HG02763 (cell line): ENCODE data around the gene PALLD.

Experiments
- ATAC-seq: cut with Tn5 transposase; IDR thresholded peaks from one replicate; pipeline ENCODE4 v1.9.1; 2021; ENCODE audit warnings: mild to moderate bottlenecking, moderate library complexity; ENCODE audit not compliant: unreplicated experiment

PALLD gene

GRCh38 chr4:168659741-168660465 is 163.1 kb downstream of the PALLD start:
- no peak for ATAC-seq

GRCh38 chr4:168662297-168662984 is 165.6 kb downstream of the PALLD start:
- no peak for ATAC-seq

GRCh38 chr4:168664242-168664891 is 167.5 kb downstream of the PALLD start:
- ATAC-seq, result no peak

GRCh38 chr4:168666531-168666930 is 169.7 kb downstream of the PALLD start:
- no peak for ATAC-seq

GRCh38 chr4:168667376-168667775 is 170.5 kb downstream of the PALLD start:
- ATAC-seq, result no peak

GRCh38 chr4:168667921-168668320 is 171.1 kb downstream of the PALLD start:
- ATAC-seq, result no peak

GRCh38 chr4:168673476-168673875 is 176.6 kb downstream of the PALLD start:
- no peak for ATAC-seq

- ATAC-seq, result no peak
Observed at GRCh38 chr4:168674077-168674747, 177.4 kb downstream of the PALLD start.

- no peak for ATAC-seq
Observed at GRCh38 chr4:168674866-168675265, 178.0 kb downstream of the PALLD start.

GRCh38 chr4:168677063-168677462 is 180.2 kb downstream of the PALLD start:
- ATAC-seq, result no peak

GRCh38 chr4:168677879-168678278 is 181.0 kb downstream of the PALLD start:
- no peak for ATAC-seq

GRCh38 chr4:168678751-168679366 is 182.0 kb downstream of the PALLD start:
- no peak for ATAC-seq

- ATAC-seq, result no peak
Observed at GRCh38 chr4:168679397-168679796, 182.5 kb downstream of the PALLD start.

GRCh38 chr4:168679819-168680218 is 183.0 kb downstream of the PALLD start:
- ATAC-seq, result no peak

- ATAC-seq, result no peak
Observed at GRCh38 chr4:168682898-168683500, 186.1 kb downstream of the PALLD start.

- no peak for ATAC-seq
Observed at GRCh38 chr4:168683595-168683994, 186.7 kb downstream of the PALLD start.

- ATAC-seq, result peak; percentile 88
Observed at GRCh38 chr4:168685136-168685809, 188.4 kb downstream of the PALLD start.

- ATAC-seq, result no peak
Observed at GRCh38 chr4:168688584-168688983, 191.7 kb downstream of the PALLD start.

- no peak for ATAC-seq
Observed at GRCh38 chr4:168689791-168690190, 192.9 kb downstream of the PALLD start.

GRCh38 chr4:168690199-168690598 is 193.3 kb downstream of the PALLD start:
- ATAC-seq, result no peak
